ENCODE data around the gene FAM184A. TPM values are rescaled to one million over a fixed set of nuclear protein-coding genes. Genes with fewer than 3 reads are reported as not detected.

The FAM184A gene
- total RNA-seq, 2 donors from 2014 or later = 205 to 216 TPM

- Histone ChIP-seq H3K27ac (ENCODE audit: low read depth, low read length) (no peak overlapping the region), H3K36me3 (ENCODE audit: control insufficient read depth, insufficient read depth, low read length) (no peaks in the 10 kb centered on the region), H3K9ac (ENCODE audit: extremely low read depth, low read length, poor library complexity, severe bottlenecking) (no peak overlapping the region), H3K4me1 (ENCODE audit: control insufficient read depth, insufficient read depth, low read length) (peaks cover 4% of the 10 kb centered on the region), H3K4me3 (ENCODE audit: low read length) (no peak overlapping the region), H3K27me3 (ENCODE audit: control insufficient read depth, insufficient read depth, low read length, poor library complexity, severe bottlenecking) (no peaks in the 10 kb centered on the region), H3K9me3 (ENCODE audit: control insufficient read depth, low read length) (peaks cover 4% of the 10 kb centered on the region)
- no peak for TF ChIP-seq CTCF (conservative IDR thresholded peaks at IDR 0.05)
- peaks cover 12% of the 10 kb centered on the region for H3K4me1 Mint-ChIP-seq
- no peak overlapping the region for H3K4me3 Mint-ChIP-seq
- peaks cover 15% of the 10 kb centered on the region for H3K9me3 Mint-ChIP-seq
- H3K36me3 Mint-ChIP-seq (ENCODE audit: low read depth) = no peaks in the 10 kb centered on the region
- WGBS, 2 experiments (ENCODE audit: insufficient coverage in 1 of 2, insufficient read length in 1 of 2) = 93 to 100% methylated on average over 1 to 4 of the region's 4 CpGs
- no peak for DNase-seq
- H3K27me3 Mint-ChIP-seq (ENCODE audit: insufficient read depth) = no peaks in the 10 kb centered on the region
- H3K27ac Mint-ChIP-seq = no peak overlapping the region
Observed at GRCh38 chr6:119126140-119126539, 47.7 kb upstream of the FAM184A start.

- no peak overlapping the region for H3K27ac Mint-ChIP-seq
- peaks cover 12% of the 10 kb centered on the region for H3K4me1 Mint-ChIP-seq
- H3K27ac ChIP-seq (ENCODE audit: low read depth, low read length) = no peak overlapping the region
- H3K9ac ChIP-seq (ENCODE audit: extremely low read depth, low read length, poor library complexity, severe bottlenecking) = no peak overlapping the region
- peaks cover 4% of the 10 kb centered on the region for H3K4me1 ChIP-seq (ENCODE audit: control insufficient read depth, insufficient read depth, low read length)
- H3K27me3 Mint-ChIP-seq (ENCODE audit: insufficient read depth) = no peaks in the 10 kb centered on the region
- H3K9me3 Mint-ChIP-seq = peaks cover 15% of the 10 kb centered on the region
- DNase-seq = no peak
- no peaks in the 10 kb centered on the region for H3K36me3 Mint-ChIP-seq (ENCODE audit: low read depth)
- 94 to 100% methylated on average over 1 to 2 of the region's 2 CpGs for WGBS, 2 experiments (ENCODE audit: insufficient coverage in 1 of 2, insufficient read length in 1 of 2)
- no peaks in the 10 kb centered on the region for H3K27me3 ChIP-seq (ENCODE audit: control insufficient read depth, insufficient read depth, low read length, poor library complexity, severe bottlenecking)
- H3K4me3 Mint-ChIP-seq = no peak overlapping the region
- H3K9me3 ChIP-seq (ENCODE audit: control insufficient read depth, low read length) = peaks cover 4% of the 10 kb centered on the region
- no peak overlapping the region for H3K4me3 ChIP-seq (ENCODE audit: low read length)
- H3K36me3 ChIP-seq (ENCODE audit: control insufficient read depth, insufficient read depth, low read length) = no peaks in the 10 kb centered on the region
- TF ChIP-seq CTCF (conservative IDR thresholded peaks at IDR 0.05) = no peak
Observed at GRCh38 chr6:119125576-119125975, 47.1 kb upstream of the FAM184A start.

- no peak overlapping the region for H3K4me3 ChIP-seq (ENCODE audit: low read length)
- H3K27me3 ChIP-seq (ENCODE audit: control insufficient read depth, insufficient read depth, low read length, poor library complexity, severe bottlenecking) = no peaks in the 10 kb centered on the region
- no peak overlapping the region for H3K27ac ChIP-seq (ENCODE audit: low read depth, low read length)
- Mint-ChIP-seq H3K9me3 (peaks cover 15% of the 10 kb centered on the region), H3K4me3 (no peak overlapping the region), H3K27ac (no peak overlapping the region), H3K4me1 (peaks cover 13% of the 10 kb centered on the region), H3K36me3 (ENCODE audit: low read depth) (no peaks in the 10 kb centered on the region), H3K27me3 (ENCODE audit: insufficient read depth) (no peaks in the 10 kb centered on the region)
- peaks cover 4% of the 10 kb centered on the region for H3K9me3 ChIP-seq (ENCODE audit: control insufficient read depth, low read length)
- H3K4me1 ChIP-seq (ENCODE audit: control insufficient read depth, insufficient read depth, low read length) = peaks cover 3% of the 10 kb centered on the region
- TF ChIP-seq CTCF (conservative IDR thresholded peaks at IDR 0.05) = no peak
- 20% methylated on average over 1 of the region's 1 CpG; no CpG with 5 or more reads in 1 of the 2 experiments for WGBS, 2 experiments (ENCODE audit: insufficient coverage in 1 of 2, insufficient read length in 1 of 2)
- no peaks in the 10 kb centered on the region for H3K36me3 ChIP-seq (ENCODE audit: control insufficient read depth, insufficient read depth, low read length)
- DNase-seq = no peak
- H3K9ac ChIP-seq (ENCODE audit: extremely low read depth, low read length, poor library complexity, severe bottlenecking) = no peak overlapping the region
Observed at GRCh38 chr6:119124079-119124824, 45.8 kb upstream of the FAM184A start.

All from endodermal cell (in vitro differentiated cells).